Body of pancreas (tissue), 4 donors: Measurements from ENCODE around the gene MYB. TPM values are rescaled to one million over a fixed set of nuclear protein-coding genes. Genes with fewer than 3 reads are reported as not detected.
"Not testable (repeated sequence)": the region's sequence is repeated elsewhere in the genome, so short reads cannot be mapped to it uniquely, and the experiment has no call there.

Source experiments
- ATAC-seq: fragments of 150-250 bp; one replicate; pipeline ENCODE4 v1.9.1; 2016
- DNase-seq, 4 donors: peaks; one replicate each; pipeline ENCODE4 v3.0.0-alpha.2; 2019
- H3K27ac ChIP-seq, 4 donors: fragments of 200-600 bp; sonication (generic); 1 replicate in 3 of 4; 2 replicates in 1 of 4; pipeline versions ENCODE4 v1.5.1 to v1.6.1; 2016 to 2019; ENCODE audit warnings: mild to moderate bottlenecking in 1 of 4, mixed read lengths in 1 of 4, moderate library complexity in 1 of 4
- H3K27me3 ChIP-seq, 2 donors: fragments of 200-600 bp; sonication (generic); one replicate each; pipeline ENCODE4 v1.6.0; 2016; ENCODE audit warnings: mild to moderate bottlenecking in 1 of 2
- H3K36me3 ChIP-seq, 2 donors: fragments of 200-600 bp; sonication (generic); replicated peaks in 1 of 2; 2 replicates each; pipeline ENCODE4 v1.5.1; 2016; ENCODE audit warnings: low read depth in 2 of 2; ENCODE audit not compliant: insufficient read depth in 1 of 2
- H3K4me1 ChIP-seq: fragments of 200-600 bp; sonication (generic); one replicate; pipeline ENCODE4 v1.6.0; 2016
- H3K4me3 ChIP-seq, 2 donors: fragments of 200-600 bp; sonication (generic); 1 replicate in 1 of 2; 2 replicates in 1 of 2; pipeline ENCODE4 v1.5.1; 2016 to 2019
- H3K9me3 ChIP-seq, 3 donors: fragments of 200-600 bp; sonication (generic); 1 replicate in 2 of 3; 2 replicates in 1 of 3; pipeline ENCODE4 v1.5.1; 2016
- CTCF ChIP-seq, 7 experiments: fragments of 450-650 bp in 4 of 7; fragments of 200-600 bp in 3 of 7; sonication (generic) in 3 of 7; IDR thresholded peaks; one replicate each; pipeline ENCODE4 v1.5.1; 2016 to 2019; ENCODE audit warnings: antibody characterized with exemption in 7 of 7
- POLR2A ChIP-seq, 3 donors: fragments of 450-650 bp; IDR thresholded peaks; one replicate each; pipeline ENCODE4 v1.6.1; 2016; ENCODE audit warnings: antibody characterized with exemption in 3 of 3, mild to moderate bottlenecking in 2 of 3
- whole genome bisulfite sequencing, 2 donors: methylation state at CpG; one replicate each; pipeline ENCODE4 v1.1.5; 2017; 5-methylcytosine and 5-hydroxymethylcytosine counted together
- intact Hi-C: fragments of 100-400 bp; cut with DNase I; formaldehyde crosslinking; loops from one replicate; pipeline ENCODE4 v1.15.1; 2023
- total RNA-seq, 2 donors: library from RNA; depleted of rRNA; stranded (reverse); fragments of >200 nt; gene quantifications; one replicate each; pipeline ENCODE4 v1.1.0, GENCODE V29; 2016

The MYB gene
- total RNA-seq, 2 donors from 2014 or later, result not detected

- 58 to 59% methylated on average over 4 of the region's 4 CpGs for WGBS, 2 donors
- H3K9me3 ChIP-seq, result no peaks in the 10 kb centered on the region
- intact Hi-C loops, result no loop called here
- no peak overlapping the region for H3K4me3 ChIP-seq
- no peaks in the 10 kb centered on the region for H3K4me1 ChIP-seq
- DNase-seq (no peak), ATAC-seq (no peak)
- H3K36me3 ChIP-seq, result no peaks in the 10 kb centered on the region
- H3K27me3 ChIP-seq, result no peaks in the 10 kb centered on the region
- no peak for TF ChIP-seq CTCF (IDR thresholded peaks at IDR 0.05)
- no peak for TF ChIP-seq POLR2A (IDR thresholded peaks at IDR 0.05)
- H3K27ac ChIP-seq, result no peak overlapping the region
Observed at GRCh38 chr6:135141182-135141581, 39.9 kb upstream of the MYB start.

GRCh38 chr6:135141728-135142127 lies 39.4 kb upstream of the MYB start:
- Histone ChIP-seq H3K4me1 (no peaks in the 10 kb centered on the region), H3K4me3 (no peak overlapping the region), H3K27ac (no peak overlapping the region), H3K36me3 (no peaks in the 10 kb centered on the region), H3K9me3 (no peaks in the 10 kb centered on the region), H3K27me3 (no peaks in the 10 kb centered on the region)
- intact Hi-C loops, result no loop called here
- no peak for TF ChIP-seq POLR2A (IDR thresholded peaks at IDR 0.05)
- no peak for TF ChIP-seq CTCF (IDR thresholded peaks at IDR 0.05)
- DNase-seq (no peak), ATAC-seq (no peak)

GRCh38 chr6:135142232-135142631 lies 38.9 kb upstream of the MYB start:
- ATAC-seq, intact Hi-C loops, H3K27me3 ChIP-seq, H3K36me3 ChIP-seq, DNase-seq, H3K9me3 ChIP-seq, H3K4me1 ChIP-seq, H3K27ac ChIP-seq, H3K4me3 ChIP-seq: not testable (repeated sequence)
- WGBS, 2 donors, result 67 to 86% methylated on average over 1 of the region's 1 CpG

GRCh38 chr6:135144673-135145062 lies 36.4 kb upstream of the MYB start:
- intact Hi-C loops, result no loop called here
- no peak overlapping the region for H3K27ac ChIP-seq
- no peaks in the 10 kb centered on the region for H3K36me3 ChIP-seq
- WGBS, 2 donors, result 20 to 27% methylated on average over 4 of the region's 4 CpGs
- H3K4me3 ChIP-seq, result no peak overlapping the region
- TF ChIP-seq POLR2A (IDR thresholded peaks at IDR 0.05) (no peak), CTCF (IDR thresholded peaks at IDR 0.05) (no peak)
- no peak for ATAC-seq
- DNase-seq, result no peak
- H3K4me1 ChIP-seq, result no peaks in the 10 kb centered on the region
- H3K9me3 ChIP-seq, result no peaks in the 10 kb centered on the region
- no peaks in the 10 kb centered on the region for H3K27me3 ChIP-seq

- Histone ChIP-seq H3K4me1 (no peaks in the 10 kb centered on the region), H3K4me3 (no peak overlapping the region), H3K27ac (no peak overlapping the region), H3K36me3 (no peaks in the 10 kb centered on the region), H3K27me3 (no peaks in the 10 kb centered on the region), H3K9me3 (no peaks in the 10 kb centered on the region)
- peak in 1 of 4 donors; percentile 7 for DNase-seq
- no peak for ATAC-seq
- 67 to 83% methylated on average over 2 of the region's 2 CpGs for WGBS, 2 donors
- no peak for TF ChIP-seq POLR2A (IDR thresholded peaks at IDR 0.05)
- TF ChIP-seq CTCF (IDR thresholded peaks at IDR 0.05), result peak; percentile 15 to 63 (median 56)
- intact Hi-C loops, result no loop called here
Observed at GRCh38 chr6:135145063-135145800, 35.9 kb upstream of the MYB start.
